ENCODE measurements around the gene PRDM16.
A peak's percentile ranks its signal among the peaks of the same experiment; 100 is the strongest.

The PRDM16 gene

GRCh38 chr1:3387401-3387800 is 318.4 kb downstream of the PRDM16 start:
- no peak for DNase-seq (ENCODE audit: low read depth in 2 of 2)
- TF ChIP-seq, protein P1, sequence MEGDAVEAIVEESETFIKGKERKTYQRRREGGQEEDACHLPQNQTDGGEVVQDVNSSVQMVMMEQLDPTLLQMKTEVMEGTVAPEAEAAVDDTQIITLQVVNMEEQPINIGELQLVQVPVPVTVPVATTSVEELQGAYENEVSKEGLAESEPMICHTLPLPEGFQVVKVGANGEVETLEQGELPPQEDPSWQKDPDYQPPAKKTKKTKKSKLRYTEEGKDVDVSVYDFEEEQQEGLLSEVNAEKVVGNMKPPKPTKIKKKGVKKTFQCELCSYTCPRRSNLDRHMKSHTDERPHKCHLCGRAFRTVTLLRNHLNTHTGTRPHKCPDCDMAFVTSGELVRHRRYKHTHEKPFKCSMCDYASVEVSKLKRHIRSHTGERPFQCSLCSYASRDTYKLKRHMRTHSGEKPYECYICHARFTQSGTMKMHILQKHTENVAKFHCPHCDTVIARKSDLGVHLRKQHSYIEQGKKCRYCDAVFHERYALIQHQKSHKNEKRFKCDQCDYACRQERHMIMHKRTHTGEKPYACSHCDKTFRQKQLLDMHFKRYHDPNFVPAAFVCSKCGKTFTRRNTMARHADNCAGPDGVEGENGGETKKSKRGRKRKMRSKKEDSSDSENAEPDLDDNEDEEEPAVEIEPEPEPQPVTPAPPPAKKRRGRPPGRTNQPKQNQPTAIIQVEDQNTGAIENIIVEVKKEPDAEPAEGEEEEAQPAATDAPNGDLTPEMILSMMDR (IDR thresholded peaks at IDR 0.05; ENCODE audit: low read depth, low read length), result no peak
- no peak overlapping the region for H3K4me3 ChIP-seq (replicated peaks in 1 of 2; ENCODE audit: low read depth in 2 of 2, low read length in 2 of 2)

- TF ChIP-seq, protein P1 (IDR thresholded peaks at IDR 0.05; ENCODE audit: low read depth, low read length), result no peak
- H3K4me3 ChIP-seq (replicated peaks in 1 of 2; ENCODE audit: low read depth in 2 of 2, low read length in 2 of 2), result no peak overlapping the region
- DNase-seq (ENCODE audit: low read depth in 2 of 2), result no peak
Observed at GRCh38 chr1:3389093-3389833, 320.3 kb downstream of the PRDM16 start.

GRCh38 chr1:3390291-3390690 is 321.3 kb downstream of the PRDM16 start:
- no peak overlapping the region for H3K4me3 ChIP-seq (replicated peaks in 1 of 2; ENCODE audit: low read depth in 2 of 2, low read length in 2 of 2)
- TF ChIP-seq, protein P1 (IDR thresholded peaks at IDR 0.05; ENCODE audit: low read depth, low read length), result no peak
- no peak for DNase-seq (ENCODE audit: low read depth in 2 of 2)

DNA sequence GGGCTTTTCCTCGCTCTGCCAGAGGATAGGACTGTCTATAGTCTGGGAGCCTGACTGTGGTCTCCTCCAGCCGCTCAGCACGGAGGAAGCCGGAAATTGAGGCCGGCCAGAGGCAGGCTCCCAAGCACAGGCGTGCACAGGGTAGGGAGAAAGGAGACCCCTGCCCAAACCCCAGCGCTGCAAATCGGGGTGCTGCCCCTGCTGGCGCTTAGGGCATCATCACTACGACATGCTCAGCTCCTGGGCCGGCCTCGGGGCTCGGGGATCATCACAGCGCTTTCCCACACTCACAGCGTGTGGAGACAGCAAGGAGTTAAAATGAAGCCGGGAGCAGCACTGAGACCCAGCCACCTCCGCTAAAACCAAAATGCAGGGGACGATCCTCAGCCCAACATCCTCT is 322.7 kb downstream of the PRDM16 start:
- no peak for DNase-seq (ENCODE audit: low read depth in 2 of 2)
- TF ChIP-seq, protein P1 (IDR thresholded peaks at IDR 0.05; ENCODE audit: low read depth, low read length), result no peak
- no peak overlapping the region for H3K4me3 ChIP-seq (replicated peaks in 1 of 2; ENCODE audit: low read depth in 2 of 2, low read length in 2 of 2)

DNA sequence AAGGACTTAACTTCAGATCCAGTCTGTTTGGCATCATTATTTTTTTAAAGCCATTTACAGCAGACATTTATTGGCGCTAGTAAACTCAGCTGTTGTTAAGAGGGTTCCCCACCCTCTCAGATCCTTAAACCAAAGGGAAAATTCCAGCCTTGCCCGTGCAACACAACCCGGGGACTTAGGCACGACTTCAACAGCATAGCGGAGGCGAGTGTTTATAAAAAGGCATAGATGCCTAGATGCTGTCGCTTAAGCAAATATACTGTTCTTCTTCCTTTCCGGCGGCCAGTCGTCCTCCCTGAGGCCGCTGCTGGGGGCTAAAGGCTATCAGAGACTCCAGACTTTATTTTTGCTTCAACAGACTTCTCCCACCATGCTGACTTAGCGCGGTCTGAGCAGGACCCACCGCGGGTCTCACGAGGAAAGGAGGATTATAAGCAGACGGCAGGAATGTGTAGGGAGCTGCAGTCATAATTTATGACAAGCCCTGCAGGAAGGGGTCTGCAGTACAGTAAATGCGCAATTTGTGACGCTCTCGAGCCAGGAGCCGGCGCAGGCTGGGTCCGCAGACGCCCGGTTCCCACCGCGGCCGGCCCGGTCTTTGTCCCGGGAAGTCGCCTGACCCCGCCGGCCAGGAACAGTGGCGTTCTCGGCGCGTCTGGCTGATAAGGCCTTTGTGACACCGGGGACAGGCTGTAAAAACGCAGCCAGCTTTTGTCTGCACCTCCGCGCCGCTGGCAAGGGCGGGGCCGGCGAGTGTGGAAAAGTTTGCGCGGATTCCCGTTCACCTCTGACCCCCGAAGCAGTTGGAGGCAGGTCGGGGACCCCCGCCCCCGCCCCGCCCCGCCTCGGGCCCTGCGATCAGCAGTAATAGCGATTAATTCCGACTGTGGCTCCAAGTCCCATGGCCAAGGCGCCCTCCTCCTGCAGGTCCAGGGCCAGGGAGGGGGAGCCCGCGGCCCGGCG is 324.3 kb downstream of the PRDM16 start:
- H3K4me3 ChIP-seq (replicated peaks in 1 of 2; ENCODE audit: low read depth in 2 of 2, low read length in 2 of 2), result no peak overlapping the region
- DNase-seq (ENCODE audit: low read depth in 2 of 2), result peak in 1 of 2 donors; percentile 4
- TF ChIP-seq, protein P1 (IDR thresholded peaks at IDR 0.05; ENCODE audit: low read depth, low read length), result no peak

DNA sequence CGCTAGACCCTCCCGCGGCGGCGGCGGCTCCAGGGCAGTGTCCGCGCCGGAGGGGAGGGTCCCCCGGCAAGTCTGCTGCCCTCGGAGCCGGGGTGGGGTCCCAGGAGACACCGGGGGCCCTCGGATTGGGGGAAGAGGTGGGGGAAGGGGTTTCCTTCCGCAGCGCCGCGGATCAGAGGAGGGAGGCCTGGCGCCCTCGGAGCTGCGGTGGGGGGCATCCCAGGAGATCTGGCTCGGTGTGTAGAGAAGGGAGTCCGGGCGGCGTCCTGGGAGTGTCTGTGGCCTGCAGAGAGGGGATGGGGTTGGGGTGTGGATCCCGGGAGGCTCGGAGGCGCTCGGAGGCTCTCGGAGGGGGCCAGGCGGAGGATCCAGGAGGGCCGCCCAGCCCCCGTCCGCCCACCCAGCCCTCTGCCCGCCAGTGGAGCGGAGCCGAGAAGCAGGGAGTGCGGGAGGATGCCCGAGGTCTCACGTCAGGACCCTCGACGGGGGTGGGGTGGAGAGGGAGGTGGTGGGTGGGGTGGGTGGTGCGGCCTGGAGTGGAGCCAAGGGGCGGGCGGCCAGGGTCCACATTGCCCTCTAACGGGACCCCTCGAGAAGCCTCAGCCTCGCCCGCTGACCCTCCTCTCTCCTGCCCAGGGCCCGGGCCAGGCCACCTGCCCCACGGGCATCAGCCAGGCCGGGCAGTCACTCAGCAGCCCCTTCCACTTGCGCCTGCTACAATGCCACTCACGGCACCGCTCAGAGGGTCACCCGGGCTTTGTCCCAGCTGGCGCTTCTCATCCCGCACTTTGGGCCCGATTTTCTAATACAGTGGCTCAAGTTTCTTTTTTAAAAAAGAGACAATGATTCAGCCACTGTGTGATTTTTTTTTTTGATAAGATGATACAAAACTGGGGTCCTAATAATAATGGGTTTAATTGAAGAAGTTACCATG is 325.3 kb downstream of the PRDM16 start:
- TF ChIP-seq, protein P1 (IDR thresholded peaks at IDR 0.05; ENCODE audit: low read depth, low read length), result no peak
- no peak overlapping the region for H3K4me3 ChIP-seq (replicated peaks in 1 of 2; ENCODE audit: low read depth in 2 of 2, low read length in 2 of 2)
- DNase-seq (ENCODE audit: low read depth in 2 of 2), result no peak

Measured in cardiac fibroblast (primary cell).